Astrocyte of the cerebellum (primary cell): Measurements from ENCODE around the gene CORO6.

Experiments
- DNase-seq: peaks from one replicate; pipeline ENCODE4 v3.0.0-alpha.2; 2011; ENCODE audit warnings: low read depth
- H3K4me3 ChIP-seq: 2 replicates; pipeline ENCODE4 v1.5.1; 2011; ENCODE audit warnings: mild to moderate bottlenecking, low read depth, low read length, moderate library complexity
- CTCF ChIP-seq: IDR thresholded peaks from 2 replicates; pipeline ENCODE4 v1.5.1; 2012; ENCODE audit warnings: low read length, low read depth, moderate library complexity, mild to moderate bottlenecking; ENCODE audit errors: missing control alignments
- in situ Hi-C: cut with HindIII; loops from 2 replicates; pipeline ENCODE4 v1.10.0; 2017; ENCODE audit warnings: low sequenced_read_pairs

CORO6 gene

GRCh38 chr17:29612404-29613280, 10.1 kb downstream of the CORO6 start:
- DNase-seq, result no peak
- TF ChIP-seq CTCF, result no peak
- in situ Hi-C loops, result no loop called here
- H3K4me3 ChIP-seq, result no peak overlapping the region

- H3K4me3 ChIP-seq, result no peak overlapping the region
- no peak for DNase-seq
- TF ChIP-seq CTCF, result no peak
- in situ Hi-C loops, result no loop called here
Measured at GRCh38 chr17:29612094-29612403, 10.7 kb downstream of the CORO6 start.

GRCh38 chr17:29611351-29612093, 11.2 kb downstream of the CORO6 start:
- TF ChIP-seq CTCF, result no peak
- in situ Hi-C loops, result no loop called here
- DNase-seq, result no peak
- no peak overlapping the region for H3K4me3 ChIP-seq

GRCh38 chr17:29610395-29610794, 12.3 kb downstream of the CORO6 start:
- in situ Hi-C loops, result no loop called here
- no peak overlapping the region for H3K4me3 ChIP-seq
- no peak for DNase-seq
- no peak for TF ChIP-seq CTCF

- H3K4me3 ChIP-seq, result no peak overlapping the region
- in situ Hi-C loops, result no loop called here
- no peak for TF ChIP-seq CTCF
- DNase-seq, result no peak
Measured at GRCh38 chr17:29608986-29609385, 13.7 kb downstream of the CORO6 start.

- DNase-seq, result no peak
- in situ Hi-C loops, result no loop called here
- TF ChIP-seq CTCF, result no peak
- no peak overlapping the region for H3K4me3 ChIP-seq
Measured at GRCh38 chr17:29607557-29608195, 15.0 kb downstream of the CORO6 start.
